Vagina (tissue), 2 donors: ENCODE results near the gene CA4.

Source experiments
- POLR2A ChIP-seq, 2 donors: fragments of 450-650 bp; IDR thresholded peaks; one replicate each; pipeline ENCODE4 v1.6.1; 2017; ENCODE audit warnings: antibody characterized with exemption in 2 of 2, mild to moderate bottlenecking in 2 of 2, moderate library complexity in 2 of 2
- TF ChIP-seq, protein P1 (sequence below), 3 experiments: fragments of 450-650 bp in 2 of 3; fragments of 200-600 bp in 1 of 3; sonication (generic) in 1 of 3; IDR thresholded peaks; one replicate each; pipeline ENCODE4 v1.5.1; 2017 to 2019; ENCODE audit warnings: antibody characterized with exemption in 3 of 3, mild to moderate bottlenecking in 2 of 3, moderate library complexity in 2 of 3

DNA sequence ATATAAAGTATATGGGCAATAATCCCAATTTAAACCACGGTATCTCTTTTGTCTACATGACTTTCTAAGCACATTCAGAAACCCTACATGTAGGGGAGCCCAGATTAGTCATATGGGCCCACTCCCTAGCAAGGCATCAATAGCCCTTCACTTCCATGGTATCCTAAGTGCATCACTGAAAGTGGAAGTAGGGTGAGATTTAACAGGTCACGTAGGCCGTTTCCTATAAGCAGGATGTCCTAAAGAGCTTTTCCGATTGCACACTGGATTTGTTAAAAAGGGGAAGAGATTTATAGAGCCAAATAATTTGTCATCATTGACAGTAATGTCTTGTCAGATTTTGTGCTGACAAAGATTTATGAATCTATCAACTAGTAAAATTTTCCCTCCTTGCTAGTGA is 39.0 kb downstream of the CA4 start:
- TF ChIP-seq, protein P1, sequence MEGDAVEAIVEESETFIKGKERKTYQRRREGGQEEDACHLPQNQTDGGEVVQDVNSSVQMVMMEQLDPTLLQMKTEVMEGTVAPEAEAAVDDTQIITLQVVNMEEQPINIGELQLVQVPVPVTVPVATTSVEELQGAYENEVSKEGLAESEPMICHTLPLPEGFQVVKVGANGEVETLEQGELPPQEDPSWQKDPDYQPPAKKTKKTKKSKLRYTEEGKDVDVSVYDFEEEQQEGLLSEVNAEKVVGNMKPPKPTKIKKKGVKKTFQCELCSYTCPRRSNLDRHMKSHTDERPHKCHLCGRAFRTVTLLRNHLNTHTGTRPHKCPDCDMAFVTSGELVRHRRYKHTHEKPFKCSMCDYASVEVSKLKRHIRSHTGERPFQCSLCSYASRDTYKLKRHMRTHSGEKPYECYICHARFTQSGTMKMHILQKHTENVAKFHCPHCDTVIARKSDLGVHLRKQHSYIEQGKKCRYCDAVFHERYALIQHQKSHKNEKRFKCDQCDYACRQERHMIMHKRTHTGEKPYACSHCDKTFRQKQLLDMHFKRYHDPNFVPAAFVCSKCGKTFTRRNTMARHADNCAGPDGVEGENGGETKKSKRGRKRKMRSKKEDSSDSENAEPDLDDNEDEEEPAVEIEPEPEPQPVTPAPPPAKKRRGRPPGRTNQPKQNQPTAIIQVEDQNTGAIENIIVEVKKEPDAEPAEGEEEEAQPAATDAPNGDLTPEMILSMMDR (IDR thresholded peaks at IDR 0.05) = no peak
- no peak for TF ChIP-seq POLR2A (IDR thresholded peaks at IDR 0.05)
